ENCODE measurements around the gene CIRBP. TPM values are rescaled to one million over a fixed set of nuclear protein-coding genes. Genes with fewer than 3 reads are reported as not detected.
A peak's percentile ranks its signal among the peaks of the same experiment; 100 is the strongest.

Gene CIRBP
- polyA plus RNA-seq (2012; rRNA removed) = 762 and 857 TPM in 2 replicates
- polyA plus RNA-seq (2012; cell fraction: cytosol; rRNA removed) = 628 and 677 TPM in 2 replicates
- 2,521 and 3,638 TPM in 2 replicates for polyA plus RNA-seq (2012; cell fraction: nucleus; rRNA removed)

DNA sequence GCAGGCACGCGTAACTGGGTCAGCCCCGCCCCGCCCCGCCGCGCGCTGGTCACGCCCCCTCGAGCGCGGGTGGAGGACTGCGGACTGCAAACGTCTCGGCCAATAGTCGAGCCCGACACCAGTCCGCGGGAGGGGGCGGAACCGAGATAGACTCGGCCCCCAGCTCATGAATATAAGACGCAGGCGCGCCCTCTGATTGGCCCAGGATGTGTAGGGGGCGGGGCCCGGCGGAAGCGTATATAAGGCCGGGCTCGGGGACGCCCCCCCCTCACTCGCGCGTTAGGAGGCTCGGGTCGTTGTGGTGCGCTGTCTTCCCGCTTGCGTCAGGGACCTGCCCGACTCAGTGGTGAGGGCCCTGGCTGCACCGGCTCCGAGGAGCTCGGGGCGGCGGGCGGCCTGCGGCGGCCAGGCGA lies at the start of gene CIRBP:
TSS of gene CIRBP (plus strand) at position 268 of the 413 bp plus-strand sequence. CDS start 1,602 bp downstream, outside the sequence.
- CTCF ChIA-PET = interaction anchor here (0.6 to 18.6 kb wide), 9 partner anchors 8 to 87 kb away, joined by 3 to 594 read pairs (median 4); partner anchors contain the start of gene ATP5F1D
- Histone ChIP-seq H3K27me3 (ENCODE audit: insufficient read depth) (no peaks in the 10 kb centered on the region), H3K4me2 (peak within 1 kb of the TSS; percentile 98), H3K4me3 (ENCODE audit: low read depth in 2 of 2, low read length in 1 of 2) (peak within 1 kb of the TSS; percentile 78 to 86), H3K4me1 (ENCODE audit: control insufficient read depth in 1 of 2, insufficient read depth in 2 of 2, low read depth in 1 of 2, low read length in 1 of 2) (peaks cover 47 to 62% of the 10 kb centered on the region in 2 experiments; a peak in 3 of 4 replicates), H3F3A (replicated peaks; ENCODE audit: insufficient read depth) (peaks cover 57% of the 10 kb centered on the region), H4K20me1 (ENCODE audit: insufficient read depth) (peaks cover 44% of the 10 kb centered on the region), H3K36me3 (replicated peaks in 1 of 2; ENCODE audit: control insufficient read depth in 1 of 2, insufficient read depth in 2 of 2, low read length in 1 of 2) (peaks cover 35 to 41% of the 10 kb centered on the region in 2 experiments), H3K27ac (ENCODE audit: low read depth in 2 of 2, low read length in 1 of 2) (peak within 1 kb of the TSS; percentile 91 to 98), H3K79me2 (ENCODE audit: insufficient read depth) (peaks cover 50% of the 10 kb centered on the region), H3K9me2 (no peaks in the 10 kb centered on the region), H2AFZ (ENCODE audit: low read depth) (no peak within 1 kb of the TSS), H3K9me3 (no peaks in the 10 kb centered on the region), H3K9ac (peak within 1 kb of the TSS; percentile 91)
- 0% methylated on average over 7 of the region's 50 CpGs for WGBS (ENCODE audit: low lambda C conversion rate)
- DNase-seq = peak; percentile 97
- POLR2A ChIA-PET = interaction anchor here (0.6 to 1.7 kb wide), 43 partner anchors 10 to 345 kb away, joined by 3 to 110 read pairs (median 5); partner anchors contain the start of genes APC2, ATP5F1D, CBARP and EFNA2
- no peak for TF ChIP-seq RCOR1 (IDR thresholded peaks at IDR 0.05; ENCODE audit: low read length)
- TF ChIP-seq, protein P1, sequence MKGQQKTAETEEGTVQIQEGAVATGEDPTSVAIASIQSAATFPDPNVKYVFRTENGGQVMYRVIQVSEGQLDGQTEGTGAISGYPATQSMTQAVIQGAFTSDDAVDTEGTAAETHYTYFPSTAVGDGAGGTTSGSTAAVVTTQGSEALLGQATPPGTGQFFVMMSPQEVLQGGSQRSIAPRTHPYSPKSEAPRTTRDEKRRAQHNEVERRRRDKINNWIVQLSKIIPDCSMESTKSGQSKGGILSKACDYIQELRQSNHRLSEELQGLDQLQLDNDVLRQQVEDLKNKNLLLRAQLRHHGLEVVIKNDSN (IDR thresholded peaks at IDR 0.05; ENCODE audit: borderline replicate concordance, low read depth) = no peak
- TF ChIP-seq, protein P2, sequence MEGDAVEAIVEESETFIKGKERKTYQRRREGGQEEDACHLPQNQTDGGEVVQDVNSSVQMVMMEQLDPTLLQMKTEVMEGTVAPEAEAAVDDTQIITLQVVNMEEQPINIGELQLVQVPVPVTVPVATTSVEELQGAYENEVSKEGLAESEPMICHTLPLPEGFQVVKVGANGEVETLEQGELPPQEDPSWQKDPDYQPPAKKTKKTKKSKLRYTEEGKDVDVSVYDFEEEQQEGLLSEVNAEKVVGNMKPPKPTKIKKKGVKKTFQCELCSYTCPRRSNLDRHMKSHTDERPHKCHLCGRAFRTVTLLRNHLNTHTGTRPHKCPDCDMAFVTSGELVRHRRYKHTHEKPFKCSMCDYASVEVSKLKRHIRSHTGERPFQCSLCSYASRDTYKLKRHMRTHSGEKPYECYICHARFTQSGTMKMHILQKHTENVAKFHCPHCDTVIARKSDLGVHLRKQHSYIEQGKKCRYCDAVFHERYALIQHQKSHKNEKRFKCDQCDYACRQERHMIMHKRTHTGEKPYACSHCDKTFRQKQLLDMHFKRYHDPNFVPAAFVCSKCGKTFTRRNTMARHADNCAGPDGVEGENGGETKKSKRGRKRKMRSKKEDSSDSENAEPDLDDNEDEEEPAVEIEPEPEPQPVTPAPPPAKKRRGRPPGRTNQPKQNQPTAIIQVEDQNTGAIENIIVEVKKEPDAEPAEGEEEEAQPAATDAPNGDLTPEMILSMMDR (IDR thresholded peaks at IDR 0.05) = no peak
- TF ChIP-seq NFIC (IDR thresholded peaks at IDR 0.05; ENCODE audit: borderline replicate concordance) = no peak
- TF ChIP-seq FOXJ3 (CRISPR knock-in tag; IDR thresholded peaks at IDR 0.05) = no peak
- TF ChIP-seq NRF1 (IDR thresholded peaks at IDR 0.05; ENCODE audit: low read depth, low read length) = peak; percentile 19; the same call in 1 of the 2 replicates
- no peak for TF ChIP-seq EP300 (IDR thresholded peaks at IDR 0.05; ENCODE audit: borderline replicate concordance in 1 of 2, low read depth in 1 of 2, low read length in 1 of 2)
- TF ChIP-seq JUND (IDR thresholded peaks at IDR 0.05) = no peak
- no peak for TF ChIP-seq GATA2 (CRISPR knock-in tag; IDR thresholded peaks at IDR 0.05)
- no peak for TF ChIP-seq RXRA (IDR thresholded peaks at IDR 0.05; ENCODE audit: borderline replicate concordance, low read depth)
- no peak for TF ChIP-seq ZBTB33 (IDR thresholded peaks at IDR 0.05; ENCODE audit: borderline replicate concordance, low read depth)
- TF ChIP-seq MEF2A (IDR thresholded peaks at IDR 0.05; ENCODE audit: borderline replicate concordance, low read depth) = no peak
- TF ChIP-seq, protein P3, sequence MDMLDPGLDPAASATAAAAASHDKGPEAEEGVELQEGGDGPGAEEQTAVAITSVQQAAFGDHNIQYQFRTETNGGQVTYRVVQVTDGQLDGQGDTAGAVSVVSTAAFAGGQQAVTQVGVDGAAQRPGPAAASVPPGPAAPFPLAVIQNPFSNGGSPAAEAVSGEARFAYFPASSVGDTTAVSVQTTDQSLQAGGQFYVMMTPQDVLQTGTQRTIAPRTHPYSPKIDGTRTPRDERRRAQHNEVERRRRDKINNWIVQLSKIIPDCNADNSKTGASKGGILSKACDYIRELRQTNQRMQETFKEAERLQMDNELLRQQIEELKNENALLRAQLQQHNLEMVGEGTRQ (IDR thresholded peaks at IDR 0.05; ENCODE audit: borderline replicate concordance, low read depth, low read length) = no peak
- no peak for TF ChIP-seq IRF3 (IDR thresholded peaks at IDR 0.05; ENCODE audit: low read depth, low read length)
- TF ChIP-seq SIN3A (IDR thresholded peaks at IDR 0.05; ENCODE audit: borderline replicate concordance, low read depth, low read length) = peak; percentile 49; the same call in 1 of the 2 replicates
- no peak for TF ChIP-seq FOXM1 (IDR thresholded peaks at IDR 0.05; ENCODE audit: low read depth)
- TF ChIP-seq RAD21 (IDR thresholded peaks at IDR 0.05; ENCODE audit: low read length) = no peak
- TF ChIP-seq POLR2AphosphoS5 (IDR thresholded peaks at IDR 0.05; ENCODE audit: low read depth, low read length) = peak; percentile 99
- TF ChIP-seq, protein P4, sequence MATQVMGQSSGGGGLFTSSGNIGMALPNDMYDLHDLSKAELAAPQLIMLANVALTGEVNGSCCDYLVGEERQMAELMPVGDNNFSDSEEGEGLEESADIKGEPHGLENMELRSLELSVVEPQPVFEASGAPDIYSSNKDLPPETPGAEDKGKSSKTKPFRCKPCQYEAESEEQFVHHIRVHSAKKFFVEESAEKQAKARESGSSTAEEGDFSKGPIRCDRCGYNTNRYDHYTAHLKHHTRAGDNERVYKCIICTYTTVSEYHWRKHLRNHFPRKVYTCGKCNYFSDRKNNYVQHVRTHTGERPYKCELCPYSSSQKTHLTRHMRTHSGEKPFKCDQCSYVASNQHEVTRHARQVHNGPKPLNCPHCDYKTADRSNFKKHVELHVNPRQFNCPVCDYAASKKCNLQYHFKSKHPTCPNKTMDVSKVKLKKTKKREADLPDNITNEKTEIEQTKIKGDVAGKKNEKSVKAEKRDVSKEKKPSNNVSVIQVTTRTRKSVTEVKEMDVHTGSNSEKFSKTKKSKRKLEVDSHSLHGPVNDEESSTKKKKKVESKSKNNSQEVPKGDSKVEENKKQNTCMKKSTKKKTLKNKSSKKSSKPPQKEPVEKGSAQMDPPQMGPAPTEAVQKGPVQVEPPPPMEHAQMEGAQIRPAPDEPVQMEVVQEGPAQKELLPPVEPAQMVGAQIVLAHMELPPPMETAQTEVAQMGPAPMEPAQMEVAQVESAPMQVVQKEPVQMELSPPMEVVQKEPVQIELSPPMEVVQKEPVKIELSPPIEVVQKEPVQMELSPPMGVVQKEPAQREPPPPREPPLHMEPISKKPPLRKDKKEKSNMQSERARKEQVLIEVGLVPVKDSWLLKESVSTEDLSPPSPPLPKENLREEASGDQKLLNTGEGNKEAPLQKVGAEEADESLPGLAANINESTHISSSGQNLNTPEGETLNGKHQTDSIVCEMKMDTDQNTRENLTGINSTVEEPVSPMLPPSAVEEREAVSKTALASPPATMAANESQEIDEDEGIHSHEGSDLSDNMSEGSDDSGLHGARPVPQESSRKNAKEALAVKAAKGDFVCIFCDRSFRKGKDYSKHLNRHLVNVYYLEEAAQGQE (IDR thresholded peaks at IDR 0.05; ENCODE audit: low read depth, low read length) = peak; percentile 26; the same call in 1 of the 2 replicates
- no peak for TF ChIP-seq CHD2 (IDR thresholded peaks at IDR 0.05; ENCODE audit: low read length, partially characterized antibody)
- TF ChIP-seq MXI1 (IDR thresholded peaks at IDR 0.05; ENCODE audit: low read depth, low read length) = 0 out of 2 replicates have a peak, but pooled peaks have one; percentile 39
